HG03064 (cell line): ENCODE results near the gene DGKQ.
"Not testable (repeated sequence)": the region's sequence is repeated elsewhere in the genome, so short reads cannot be mapped to it uniquely, and the experiment has no call there.

ENCODE experiments used
- ATAC-seq: cut with Tn5 transposase; IDR thresholded peaks from one replicate; pipeline ENCODE4 v1.9.1; 2021; ENCODE audit warnings: low read depth; ENCODE audit not compliant: unreplicated experiment

The DGKQ gene

DNA sequence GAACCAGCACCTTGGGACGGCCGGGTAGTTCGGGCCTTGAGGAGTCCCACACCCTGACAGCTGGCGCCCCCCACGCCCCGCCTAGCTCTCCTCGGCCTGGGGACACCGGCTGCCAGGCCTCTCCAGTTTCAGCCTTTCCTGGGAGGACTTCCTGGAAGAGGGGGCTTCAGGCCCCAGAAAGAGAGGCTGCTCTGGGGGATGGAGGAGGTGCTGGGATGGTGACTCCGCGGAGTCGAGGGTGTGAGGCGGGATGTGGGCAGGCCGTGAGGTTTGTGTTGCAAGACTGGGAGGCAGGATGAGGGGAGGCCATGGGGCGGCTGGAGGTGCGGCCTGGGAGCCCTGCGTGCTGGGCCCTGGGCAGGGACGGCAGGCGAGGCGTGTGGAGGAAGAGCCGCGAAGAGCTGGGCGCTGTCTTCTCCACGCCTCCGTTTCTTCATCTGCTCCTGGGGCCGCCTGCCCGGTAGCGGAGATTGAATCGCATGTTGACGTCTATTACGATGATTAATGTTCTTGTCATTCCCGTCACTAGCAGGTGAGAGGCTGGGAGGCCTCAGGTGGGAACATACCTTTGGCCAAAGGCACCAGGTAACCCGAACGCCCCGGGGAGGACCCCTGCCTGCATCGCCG, 37.1 kb upstream of the DGKQ start:
- no peak for ATAC-seq

DNA sequence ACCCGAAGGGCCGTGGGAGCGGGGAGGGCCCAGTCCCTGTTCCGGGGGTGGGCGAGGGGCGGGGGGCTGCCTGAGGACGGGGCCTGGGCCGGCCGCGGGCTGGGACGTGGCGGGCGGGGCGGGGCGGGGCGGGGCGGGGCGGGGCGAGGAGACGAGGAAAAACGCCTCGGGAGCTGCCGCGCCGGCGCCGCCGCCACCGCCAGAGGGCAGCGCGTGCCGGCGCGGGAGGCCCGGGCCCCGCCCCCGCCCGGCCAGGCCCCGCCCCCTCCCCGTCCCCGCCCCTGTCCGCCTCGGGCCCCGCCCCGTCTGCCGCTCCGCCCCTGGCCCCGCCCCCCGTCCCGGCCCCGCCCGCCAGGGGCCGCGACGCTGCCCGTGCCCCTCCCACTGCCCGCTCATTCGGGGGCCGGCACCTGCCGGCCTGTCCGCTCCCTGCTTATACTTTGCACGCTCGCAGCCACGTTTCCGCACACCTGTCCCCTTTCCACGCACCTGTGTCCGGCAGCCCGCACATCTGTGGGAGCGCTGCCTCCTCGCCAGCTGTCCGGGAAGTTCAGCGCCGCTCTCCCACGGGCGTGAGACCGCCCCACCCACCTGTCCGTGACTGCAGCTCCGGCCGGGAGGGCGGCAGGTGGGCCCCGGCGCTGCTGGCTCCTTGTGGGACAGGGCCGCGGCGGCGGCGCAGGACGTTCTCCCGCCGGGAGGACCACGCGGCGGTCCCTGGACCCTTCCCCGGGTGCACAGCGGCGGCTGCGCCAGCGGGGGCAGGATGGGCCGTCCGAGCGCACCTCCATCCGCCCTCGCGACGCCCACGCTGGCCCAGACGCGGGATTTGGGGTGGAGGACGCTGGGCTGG, 36.4 kb upstream of the DGKQ start:
- ATAC-seq = no peak

- no peak for ATAC-seq
Observed at GRCh38 chr4:1008840-1009541, 35.6 kb upstream of the DGKQ start.

DNA sequence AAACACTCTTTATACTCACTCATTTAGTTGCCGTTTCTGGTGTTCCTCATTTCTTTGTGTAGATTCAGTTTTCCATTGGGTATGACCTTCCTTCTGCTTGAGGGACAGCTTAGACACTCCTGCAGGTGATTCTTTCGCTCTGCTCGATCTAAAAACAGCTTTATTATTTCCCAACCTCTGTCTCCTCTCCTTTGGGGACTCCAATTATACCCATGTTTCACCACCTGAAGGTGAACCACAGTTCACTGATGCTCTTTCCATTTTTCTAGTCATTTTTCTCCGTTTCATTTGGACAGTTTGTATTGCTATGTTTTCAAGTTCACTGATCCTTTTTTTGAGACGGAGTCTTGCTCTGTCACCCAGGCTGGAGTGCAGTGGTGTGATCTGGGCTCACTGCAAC, 33.5 kb upstream of the DGKQ start:
- ATAC-seq = no peak

DNA sequence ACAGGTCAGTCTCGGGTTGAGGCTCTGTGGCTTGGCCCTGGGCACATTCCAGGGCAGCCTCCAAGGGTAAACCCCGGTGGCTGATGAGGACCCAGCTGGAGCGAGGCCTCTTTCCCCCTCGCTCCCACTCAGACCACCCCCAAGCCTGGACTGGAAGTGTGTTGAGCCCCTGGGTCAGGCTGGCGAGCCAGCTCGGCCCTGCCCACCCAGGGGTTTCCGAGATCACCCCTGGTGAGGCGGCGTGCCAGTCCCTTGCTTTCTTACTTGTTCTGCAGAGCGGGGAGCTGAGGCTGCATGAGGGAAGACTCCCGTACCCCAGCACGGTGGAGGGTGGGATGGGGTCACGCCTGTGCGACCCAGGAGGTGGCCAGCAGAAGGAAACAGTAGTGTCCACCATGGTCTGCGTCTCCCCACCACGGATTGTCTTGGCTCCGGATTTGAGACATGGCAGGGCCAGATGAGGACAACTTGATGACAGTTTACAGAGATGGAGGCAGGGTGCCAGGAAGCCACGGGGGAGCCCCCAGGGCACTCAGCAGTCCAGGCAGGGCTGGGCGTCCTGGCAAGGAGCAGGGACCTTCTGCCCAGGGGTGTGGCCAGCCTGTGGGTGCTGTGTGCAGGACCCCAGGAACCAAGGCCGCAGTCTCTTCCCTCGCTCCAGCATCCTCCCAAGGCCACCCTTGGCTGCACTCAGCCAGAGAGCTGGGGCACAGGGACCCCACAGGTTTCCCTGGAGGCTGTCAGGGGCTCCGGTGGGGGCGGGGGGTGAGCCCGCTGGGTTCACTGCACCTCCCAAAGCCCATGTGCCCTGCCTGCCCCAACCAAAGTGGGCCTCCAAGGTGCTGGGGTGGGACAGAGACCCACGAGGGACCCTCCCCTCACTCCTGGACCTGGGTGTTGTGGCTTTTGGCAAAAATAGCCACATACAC, 31.5 kb upstream of the DGKQ start:
- no peak for ATAC-seq

DNA sequence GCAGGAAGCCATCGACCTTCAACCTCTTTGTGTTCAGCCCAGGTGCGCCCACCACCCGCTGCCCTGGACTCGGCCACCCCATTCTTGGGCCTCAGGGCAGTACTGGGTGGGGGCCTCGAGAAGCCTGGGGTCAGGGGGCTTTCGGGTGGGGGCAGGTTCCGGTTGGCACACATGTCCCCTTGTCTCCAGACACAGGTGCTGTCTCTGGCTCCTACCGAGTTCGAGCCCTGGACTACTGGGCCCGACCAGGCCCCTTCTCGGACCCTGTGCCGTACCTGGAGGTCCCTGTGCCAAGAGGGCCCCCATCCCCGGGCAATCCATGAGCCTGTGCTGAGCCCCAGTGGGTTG, 30.7 kb upstream of the DGKQ start:
- no peak for ATAC-seq

- no peak for ATAC-seq
Observed at GRCh38 chr4:1003271-1004070, 30.1 kb upstream of the DGKQ start.

GRCh38 chr4:1002631-1003251, 29.4 kb upstream of the DGKQ start:
- no peak for ATAC-seq

DNA sequence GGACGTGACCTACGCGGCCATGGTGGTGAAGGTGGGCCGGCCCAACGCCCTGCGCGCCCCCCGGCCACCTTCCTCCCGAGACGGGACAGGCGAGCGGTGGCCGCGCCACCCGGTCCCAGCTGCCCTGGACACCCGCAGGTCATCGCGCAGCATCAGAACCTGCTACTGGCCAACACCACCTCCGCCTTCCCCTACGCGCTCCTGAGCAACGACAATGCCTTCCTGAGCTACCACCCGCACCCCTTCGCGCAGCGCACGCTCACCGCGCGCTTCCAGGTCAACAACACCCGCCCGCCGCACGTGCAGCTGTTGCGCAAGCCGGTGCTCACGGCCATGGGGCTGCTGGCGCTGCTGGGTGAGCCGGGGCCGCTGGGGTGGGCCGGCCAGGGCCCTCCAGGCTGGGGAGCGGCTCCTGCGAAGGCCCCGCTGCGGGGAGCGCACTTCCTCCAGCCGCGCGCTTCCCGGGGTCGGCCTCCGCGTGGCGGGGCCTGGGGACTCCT, 28.8 kb upstream of the DGKQ start:
- ATAC-seq = no peak

GRCh38 chr4:1001561-1002130, 28.3 kb upstream of the DGKQ start:
- ATAC-seq = no peak

DNA sequence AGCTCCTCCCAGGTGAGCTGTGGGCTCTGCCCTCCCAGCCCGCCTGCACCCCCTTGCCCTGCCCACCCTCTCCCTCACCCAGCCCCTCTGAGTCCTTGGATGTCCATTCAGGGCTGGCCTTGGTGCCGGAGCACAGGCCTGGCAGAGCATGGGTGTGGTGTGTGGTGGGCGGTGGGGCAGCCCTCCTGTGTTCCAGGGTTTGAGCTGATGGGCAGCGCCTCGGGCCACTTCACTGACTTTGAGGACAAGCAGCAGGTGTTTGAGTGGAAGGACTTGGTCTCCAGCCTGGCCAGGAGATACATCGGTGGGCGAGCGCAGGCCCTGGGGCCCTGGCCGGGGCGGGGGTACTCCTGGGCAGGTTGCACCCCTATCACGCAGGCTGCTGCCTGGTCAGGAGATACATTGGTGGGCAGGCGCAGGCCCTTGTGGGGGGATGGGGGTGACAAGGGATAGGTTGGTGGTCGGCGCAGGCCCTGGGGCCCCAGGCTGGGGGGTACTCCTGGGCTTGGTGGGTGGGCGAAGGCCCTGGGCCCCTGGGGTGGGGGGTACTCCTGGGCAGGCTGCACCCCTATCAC, 27.4 kb upstream of the DGKQ start:
- no peak for ATAC-seq

- ATAC-seq = no peak
Observed at GRCh38 chr4:999882-1000425, 26.6 kb upstream of the DGKQ start.

DNA sequence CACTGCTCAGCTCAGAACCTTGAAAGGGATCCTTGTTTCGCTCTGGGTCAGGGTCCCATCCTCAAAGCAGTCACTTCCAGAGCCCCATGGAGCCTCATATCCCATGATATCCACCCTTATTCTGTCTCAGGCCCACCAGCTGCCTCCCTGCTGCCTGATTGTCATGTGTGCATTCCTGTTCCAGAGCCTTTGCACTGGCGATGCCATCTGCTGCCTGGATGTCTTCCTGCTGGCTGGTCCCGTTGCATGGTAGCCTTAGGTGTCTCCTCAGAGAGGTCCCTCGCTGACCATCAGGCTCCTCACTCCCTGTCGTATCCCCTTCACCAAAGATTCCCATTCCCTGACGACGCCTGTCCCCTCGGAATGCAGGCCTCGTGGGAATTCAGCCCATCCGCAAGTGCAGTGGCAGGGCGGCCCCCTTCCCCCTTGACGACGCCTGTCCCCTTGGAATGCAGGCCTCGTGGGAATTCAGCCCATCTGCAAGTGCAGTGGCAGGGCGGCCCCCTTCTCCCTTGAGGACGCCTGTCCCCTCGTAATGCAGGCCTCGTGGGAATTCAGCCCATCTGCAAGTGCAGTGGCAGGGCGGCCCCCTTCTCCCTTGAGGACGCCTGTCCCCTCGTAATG, 26.0 kb upstream of the DGKQ start:
- not testable (repeated sequence) for ATAC-seq

DNA sequence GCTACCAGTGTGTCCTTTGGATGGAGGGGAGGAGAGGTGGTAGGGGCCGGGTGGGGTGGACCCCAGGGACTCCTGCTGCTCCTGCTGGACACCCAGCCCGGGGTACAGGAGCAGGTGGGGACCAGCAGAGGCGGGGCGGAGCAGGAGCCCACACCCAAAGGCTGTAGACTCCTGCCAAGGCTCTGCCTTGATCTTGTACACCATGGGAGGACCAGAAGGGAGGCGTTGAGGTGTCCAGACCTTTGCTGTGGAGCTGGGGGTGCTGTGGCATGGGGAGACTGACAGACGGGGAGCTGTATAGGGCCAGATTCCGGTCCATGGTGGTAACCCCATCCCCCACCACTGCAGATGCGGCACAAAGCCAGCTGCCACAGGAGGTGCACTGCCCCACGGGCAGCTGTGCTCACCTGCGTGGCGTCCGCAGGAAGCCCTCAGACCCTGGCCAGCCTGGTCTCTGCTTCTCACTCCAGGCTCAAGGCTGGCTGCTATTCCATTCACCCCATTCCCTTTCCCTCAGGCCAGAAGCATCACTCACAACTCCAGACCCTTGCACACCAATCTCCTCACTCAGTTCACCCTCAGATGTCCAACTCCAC, 24.8 kb upstream of the DGKQ start:
- no peak for ATAC-seq

DNA sequence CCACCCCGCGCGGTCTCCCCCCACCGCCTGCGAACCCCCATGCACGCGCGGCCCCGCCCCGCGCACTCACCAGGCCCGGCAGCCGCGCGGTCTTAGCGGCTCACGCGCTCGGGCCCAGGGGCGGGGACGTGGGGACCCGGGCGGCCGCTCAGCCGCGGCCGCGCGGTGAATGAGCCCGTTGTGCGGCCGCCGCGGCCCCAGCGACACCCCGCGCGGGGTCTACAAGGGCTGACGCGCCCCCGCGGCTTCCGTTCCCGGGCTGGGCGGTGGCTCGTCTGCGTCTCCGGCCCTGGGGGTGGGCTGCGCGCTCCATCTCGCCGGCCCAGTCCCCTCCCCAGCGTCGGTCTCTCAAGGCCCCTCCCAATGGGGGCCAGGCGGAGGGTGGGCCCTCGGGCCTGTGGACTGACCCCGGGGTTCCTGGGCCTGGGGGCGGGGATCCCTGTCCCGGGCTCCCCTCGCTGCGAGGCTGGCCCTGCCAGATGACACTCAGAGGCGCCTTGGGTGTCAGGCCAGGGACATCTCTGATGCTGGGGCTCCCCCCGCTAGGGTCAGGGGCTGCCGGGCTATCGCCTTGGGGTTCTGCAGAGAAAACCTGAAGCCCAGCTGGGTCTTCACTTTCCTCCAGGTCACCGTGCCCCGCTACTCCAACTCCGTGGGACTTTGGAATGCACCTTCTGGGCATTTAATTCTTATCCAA, 24.2 kb upstream of the DGKQ start:
- ATAC-seq = no peak

- ATAC-seq = no peak
Observed at GRCh38 chr4:996997-997374, 23.6 kb upstream of the DGKQ start.
